MCF 10A (cell line): ENCODE results near the gene GALNT16. TPM values are rescaled to one million over a fixed set of nuclear protein-coding genes. Genes with fewer than 3 reads are reported as not detected.

Experiments used
- BruUV-seq: library from RNA; stranded (reverse); fragments of 400-500 nt; replicated peaks from 2 replicates; lab custom pipeline; 2021; lab: Mats Ljungman, UMichigan
- CTCF ChIA-PET: fragments of 300-600 bp; sonication (Branson Sonifier 250); formaldehyde crosslinking; extraction: SDS; loops from one replicate; lab custom pipeline; 2021; ENCODE audit warnings: antibody characterized with exemption, inconsistent platforms; lab: Yijun Ruan, JAX
- POLR2A ChIA-PET: fragments of 300-600, 350-650 bp; sonication (Branson Sonifier 250); formaldehyde crosslinking; extraction: SDS; loops from one replicate; lab custom pipeline; 2020; ENCODE audit warnings: antibody characterized with exemption, inconsistent platforms; lab: Yijun Ruan, JAX
- DNase-seq: peaks from one replicate; pipeline ENCODE4 v3.0.0-alpha.2; 2018; ENCODE audit not compliant: unreplicated experiment
- H3K27ac Mint-ChIP-seq: one replicate; pipeline ENCODE4 v1.8.0; 2022; ENCODE audit warnings: mild to moderate bottlenecking, low read depth, mixed read lengths; ENCODE audit not compliant: unreplicated experiment
- H3K27me3 Mint-ChIP-seq: one replicate; pipeline ENCODE4 v1.8.0; 2022; ENCODE audit warnings: mixed read lengths; ENCODE audit not compliant: insufficient read depth, unreplicated experiment
- H3K36me3 Mint-ChIP-seq: one replicate; pipeline ENCODE4 v1.8.0; 2022; ENCODE audit warnings: mild to moderate bottlenecking, moderate library complexity, mixed read lengths; ENCODE audit not compliant: insufficient read depth, unreplicated experiment
- H3K4me1 Mint-ChIP-seq: one replicate; pipeline ENCODE4 v1.8.0; 2022; ENCODE audit warnings: mixed read lengths; ENCODE audit not compliant: insufficient read depth, unreplicated experiment
- H3K4me3 Mint-ChIP-seq: one replicate; pipeline ENCODE4 v1.8.0; 2022; ENCODE audit warnings: mild to moderate bottlenecking, moderate library complexity, mixed read lengths; ENCODE audit not compliant: unreplicated experiment
- H3K9me3 Mint-ChIP-seq: one replicate; pipeline ENCODE4 v1.8.0; 2022; ENCODE audit warnings: mixed read lengths; ENCODE audit not compliant: unreplicated experiment
- intact Hi-C: fragments of 100-400 bp; cut with micrococcal nuclease; formaldehyde crosslinking; loops from 2 replicates; pipeline ENCODE4 v1.14.1; 2022
- total RNA-seq: library from RNA; stranded (reverse); gene quantifications from 2 replicates; pipeline ENCODE4 v1.2.3, GENCODE V29; 2022
- TF ChIP-seq, protein P1 (sequence below): fragments of 200-600 bp; IDR thresholded peaks from one replicate; pipeline ENCODE4 v1.8.0; 2022; ENCODE audit warnings: antibody characterized with exemption, mild to moderate bottlenecking; ENCODE audit not compliant: unreplicated experiment

The GALNT16 gene
- total RNA-seq, 1 experiment from 2014 or later: not detected

DNA sequence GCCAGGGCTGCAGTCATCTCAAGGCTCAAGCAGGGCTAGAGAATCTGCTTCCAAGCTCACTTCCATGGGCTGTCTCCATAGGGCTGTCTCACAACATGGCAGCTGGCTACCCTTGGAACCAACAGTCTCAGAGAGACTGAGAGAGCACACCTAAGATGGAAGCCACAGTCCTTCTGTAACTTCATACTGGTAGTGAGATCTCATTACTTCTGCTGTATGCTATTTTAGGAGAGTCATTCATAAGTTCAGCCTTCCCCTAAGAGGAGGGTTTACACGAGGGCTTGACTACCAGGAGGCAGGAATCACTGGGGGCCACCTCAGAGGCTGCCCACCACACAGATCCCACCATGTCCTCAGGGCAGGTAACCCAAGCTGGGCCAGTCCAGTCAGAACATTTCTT, 108.4 kb downstream of the GALNT16 start:
- Mint-ChIP-seq H3K4me3 (no peak overlapping the region), H3K36me3 (no peaks in the 10 kb centered on the region), H3K27ac (no peak overlapping the region), H3K4me1 (no peaks in the 10 kb centered on the region), H3K9me3 (no peaks in the 10 kb centered on the region), H3K27me3 (no peaks in the 10 kb centered on the region)
- TF ChIP-seq, protein P1, sequence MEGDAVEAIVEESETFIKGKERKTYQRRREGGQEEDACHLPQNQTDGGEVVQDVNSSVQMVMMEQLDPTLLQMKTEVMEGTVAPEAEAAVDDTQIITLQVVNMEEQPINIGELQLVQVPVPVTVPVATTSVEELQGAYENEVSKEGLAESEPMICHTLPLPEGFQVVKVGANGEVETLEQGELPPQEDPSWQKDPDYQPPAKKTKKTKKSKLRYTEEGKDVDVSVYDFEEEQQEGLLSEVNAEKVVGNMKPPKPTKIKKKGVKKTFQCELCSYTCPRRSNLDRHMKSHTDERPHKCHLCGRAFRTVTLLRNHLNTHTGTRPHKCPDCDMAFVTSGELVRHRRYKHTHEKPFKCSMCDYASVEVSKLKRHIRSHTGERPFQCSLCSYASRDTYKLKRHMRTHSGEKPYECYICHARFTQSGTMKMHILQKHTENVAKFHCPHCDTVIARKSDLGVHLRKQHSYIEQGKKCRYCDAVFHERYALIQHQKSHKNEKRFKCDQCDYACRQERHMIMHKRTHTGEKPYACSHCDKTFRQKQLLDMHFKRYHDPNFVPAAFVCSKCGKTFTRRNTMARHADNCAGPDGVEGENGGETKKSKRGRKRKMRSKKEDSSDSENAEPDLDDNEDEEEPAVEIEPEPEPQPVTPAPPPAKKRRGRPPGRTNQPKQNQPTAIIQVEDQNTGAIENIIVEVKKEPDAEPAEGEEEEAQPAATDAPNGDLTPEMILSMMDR: no peak
- no peak for DNase-seq
- ChIA-PET POLR2A (no interaction called here), CTCF (interaction anchor here (1.1 to 1.9 kb wide), 3 partner anchors 14 to 39 kb away, joined by 3 to 8 read pairs (median 3); no protein-coding TSS in a partner anchor)
- intact Hi-C loops: no loop called here
- BruUV-seq: no TSS peak

DNA sequence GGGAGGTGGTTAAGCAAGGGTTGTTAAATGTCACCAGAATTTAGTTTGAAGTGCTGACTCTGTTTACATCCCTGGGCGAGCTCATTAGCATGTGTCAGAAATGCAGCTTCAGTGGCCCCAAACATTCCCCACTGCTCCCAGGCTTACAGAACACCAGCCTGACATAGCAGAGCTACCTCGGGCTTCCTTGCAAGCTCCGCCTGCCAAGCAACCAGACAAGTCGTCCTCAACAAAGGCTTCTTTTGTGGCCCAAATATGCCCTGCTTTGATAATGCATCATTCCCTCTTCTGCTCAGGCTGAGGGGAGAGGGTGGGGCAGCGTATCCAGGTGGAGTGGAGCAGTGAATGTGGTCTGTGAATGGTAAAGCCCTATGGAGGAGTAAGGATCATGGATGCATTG, 110.1 kb downstream of the GALNT16 start:
- TF ChIP-seq, protein P1: no peak
- Mint-ChIP-seq H3K36me3 (peaks cover 9% of the 10 kb centered on the region), H3K27ac (no peak overlapping the region), H3K9me3 (no peaks in the 10 kb centered on the region), H3K27me3 (no peaks in the 10 kb centered on the region), H3K4me3 (no peak overlapping the region), H3K4me1 (no peaks in the 10 kb centered on the region)
- intact Hi-C loops: no loop called here
- no peak for DNase-seq
- BruUV-seq: no TSS peak
- POLR2A ChIA-PET: interaction anchor here (1.3 kb wide), 1 partner anchor 28 kb away, joined by 3 read pairs; the partner anchor contains the start of genes ERH and SLC39A9
- CTCF ChIA-PET: interaction anchor here (1.9 kb wide), 1 partner anchor 12 kb away, joined by 8 read pairs; no protein-coding TSS in a partner anchor

DNA sequence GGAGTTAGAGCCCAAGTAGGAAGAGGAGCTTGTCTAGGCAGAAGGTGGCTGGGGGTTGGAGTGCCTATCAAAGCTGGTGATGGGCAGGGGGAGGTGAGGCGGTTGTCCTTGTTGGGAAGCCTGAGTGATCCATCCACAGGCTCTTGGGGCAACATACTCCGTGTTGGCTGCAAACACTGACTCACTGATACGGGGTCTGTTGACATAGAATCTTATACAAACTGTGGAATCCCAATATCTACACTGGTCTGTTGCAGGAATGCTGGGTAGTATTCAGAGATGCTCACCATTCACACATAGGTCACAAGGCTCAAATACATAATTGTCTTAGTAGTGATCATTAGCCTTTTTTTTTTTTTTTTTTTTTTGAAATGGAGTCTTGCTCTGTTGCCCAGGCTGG, 112.2 kb downstream of the GALNT16 start:
- DNase-seq: no peak
- TF ChIP-seq, protein P1: no peak
- Mint-ChIP-seq H3K4me3 (no peak overlapping the region), H3K27me3 (no peaks in the 10 kb centered on the region), H3K4me1 (no peaks in the 10 kb centered on the region), H3K27ac (no peak overlapping the region), H3K36me3 (peaks cover 27% of the 10 kb centered on the region), H3K9me3 (peaks cover 14% of the 10 kb centered on the region)
- CTCF ChIA-PET: no interaction called here
- BruUV-seq: no TSS peak
- POLR2A ChIA-PET: interaction anchor here (1.3 kb wide), 1 partner anchor 10 kb away, joined by 3 read pairs; no protein-coding TSS in a partner anchor
- intact Hi-C loops: no loop called here

DNA sequence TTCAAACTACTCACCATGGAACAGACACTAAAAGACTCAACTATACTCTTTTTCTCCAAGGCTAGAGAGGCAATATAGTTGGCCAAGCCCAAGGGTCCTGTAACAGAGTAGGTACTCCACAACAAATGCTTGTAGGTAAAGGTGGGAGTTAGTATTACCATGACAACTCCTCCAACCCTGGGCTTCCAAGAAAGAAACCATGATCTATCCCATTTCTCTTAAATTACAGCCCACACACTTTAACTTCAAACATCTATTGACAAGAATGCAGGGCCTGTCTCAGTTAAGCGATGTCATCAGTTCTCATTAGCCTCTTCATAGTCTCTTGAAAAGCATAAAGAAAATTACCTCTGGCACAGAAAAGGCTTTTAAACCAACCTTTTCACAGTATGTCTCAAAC, 113.1 kb downstream of the GALNT16 start:
- BruUV-seq: no TSS peak
- TF ChIP-seq, protein P1: no peak
- CTCF ChIA-PET: interaction anchor here (0.6 kb wide), 1 partner anchor 1465 kb away, joined by 3 read pairs; no protein-coding TSS in a partner anchor
- no peak for DNase-seq
- Mint-ChIP-seq H3K4me3 (no peak overlapping the region), H3K27me3 (no peaks in the 10 kb centered on the region), H3K27ac (no peak overlapping the region), H3K4me1 (no peaks in the 10 kb centered on the region), H3K9me3 (peaks cover 14% of the 10 kb centered on the region), H3K36me3 (peaks cover 33% of the 10 kb centered on the region)
- intact Hi-C loops: no loop called here
- POLR2A ChIA-PET: interaction anchor here (1.6 kb wide), 1 partner anchor 14 kb away, joined by 5 read pairs; no protein-coding TSS in a partner anchor
